Measurements from ENCODE around the gene DNAH9. TPM values are rescaled to one million over a fixed set of nuclear protein-coding genes. Genes with fewer than 3 reads are reported as not detected.
A peak's percentile ranks its signal among the peaks of the same experiment; 100 is the strongest.

DNAH9 gene
- total RNA-seq, 1 experiment from 2014 or later = 0.97 TPM

- Histone ChIP-seq H3K36me3 (replicated peaks; ENCODE audit: control insufficient read depth, insufficient read depth, low read length) (no peaks in the 10 kb centered on the region), H3K27me3 (ENCODE audit: control insufficient read depth, insufficient read depth, low read length) (no peaks in the 10 kb centered on the region), H3K4me3 (ENCODE audit: insufficient read depth, low read depth, low read length) (no peak overlapping the region)
- no peak for DNase-seq
Measured at GRCh38 chr17:11628831-11629230, 30.6 kb downstream of the DNAH9 start.

- Histone ChIP-seq H3K4me3 (ENCODE audit: insufficient read depth, low read depth, low read length) (no peak overlapping the region), H3K27me3 (ENCODE audit: control insufficient read depth, insufficient read depth, low read length) (no peaks in the 10 kb centered on the region), H3K36me3 (replicated peaks; ENCODE audit: control insufficient read depth, insufficient read depth, low read length) (no peaks in the 10 kb centered on the region)
- DNase-seq = no peak
Measured at GRCh38 chr17:11636771-11637170, 38.5 kb downstream of the DNAH9 start.

DNA sequence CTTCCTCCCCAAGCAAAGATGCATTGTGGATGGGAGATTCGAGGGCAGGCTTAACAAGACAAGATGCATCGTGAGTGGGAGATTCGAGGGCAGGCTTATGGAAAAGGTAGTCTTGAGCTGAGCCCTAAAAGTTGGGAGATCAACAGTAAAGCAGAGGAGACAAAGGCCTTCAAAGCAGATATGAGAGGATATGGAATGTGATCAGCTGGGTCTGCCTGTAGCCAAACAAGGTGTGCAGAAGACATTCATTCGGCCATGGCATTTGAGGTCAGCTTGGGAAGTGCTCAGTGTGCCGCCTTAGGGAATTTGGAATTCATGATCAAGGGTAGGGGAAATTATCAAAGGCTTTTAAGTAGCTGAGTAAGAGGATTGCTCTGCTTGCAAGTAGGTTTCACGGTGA, 39.5 kb downstream of the DNAH9 start:
- Histone ChIP-seq H3K27me3 (ENCODE audit: control insufficient read depth, insufficient read depth, low read length) (no peaks in the 10 kb centered on the region), H3K36me3 (replicated peaks; ENCODE audit: control insufficient read depth, insufficient read depth, low read length) (no peaks in the 10 kb centered on the region), H3K4me3 (ENCODE audit: insufficient read depth, low read depth, low read length) (no peak overlapping the region)
- no peak for DNase-seq

DNA sequence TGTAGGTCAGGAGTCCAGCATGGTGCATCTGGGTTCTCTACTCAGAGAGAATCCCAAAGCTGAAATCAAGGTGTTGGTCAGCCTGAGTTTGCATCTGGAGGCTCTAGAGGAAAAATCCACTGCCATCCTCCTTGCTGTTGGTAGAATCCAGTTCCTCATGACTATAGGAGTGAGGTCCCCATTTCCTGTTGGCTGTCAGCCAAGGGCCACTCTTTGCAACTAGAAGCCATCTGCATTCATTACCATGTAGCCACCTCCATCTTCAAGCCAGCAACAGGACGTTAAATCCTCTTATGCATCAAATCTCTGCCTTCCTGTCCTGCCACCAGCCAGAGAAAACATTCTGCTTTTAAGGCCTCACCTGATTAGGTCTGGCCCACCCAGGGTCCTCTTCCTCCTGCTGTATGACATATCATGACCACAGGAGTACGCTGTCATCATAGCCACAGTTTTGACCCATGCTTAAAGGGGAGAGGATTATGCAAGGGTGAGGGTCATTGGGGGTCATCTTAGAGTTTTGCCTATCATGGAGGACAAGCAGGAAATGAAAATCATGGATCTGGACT, 40.5 kb downstream of the DNAH9 start:
- no peaks in the 10 kb centered on the region for H3K27me3 ChIP-seq (ENCODE audit: control insufficient read depth, insufficient read depth, low read length)
- no peak for DNase-seq
- no peaks in the 10 kb centered on the region for H3K36me3 ChIP-seq (replicated peaks; ENCODE audit: control insufficient read depth, insufficient read depth, low read length)

GRCh38 chr17:11639736-11640462, 41.6 kb downstream of the DNAH9 start:
- Histone ChIP-seq H3K27me3 (ENCODE audit: control insufficient read depth, insufficient read depth, low read length) (no peaks in the 10 kb centered on the region), H3K4me3 (ENCODE audit: insufficient read depth, low read depth, low read length) (no peak overlapping the region), H3K36me3 (replicated peaks; ENCODE audit: control insufficient read depth, insufficient read depth, low read length) (no peaks in the 10 kb centered on the region)
- DNase-seq = no peak

More for the DNA sequence above, 40.5 kb downstream of the DNAH9 start:
- no peak overlapping the region for H3K4me3 ChIP-seq (ENCODE audit: insufficient read depth, low read depth, low read length)

DNA sequence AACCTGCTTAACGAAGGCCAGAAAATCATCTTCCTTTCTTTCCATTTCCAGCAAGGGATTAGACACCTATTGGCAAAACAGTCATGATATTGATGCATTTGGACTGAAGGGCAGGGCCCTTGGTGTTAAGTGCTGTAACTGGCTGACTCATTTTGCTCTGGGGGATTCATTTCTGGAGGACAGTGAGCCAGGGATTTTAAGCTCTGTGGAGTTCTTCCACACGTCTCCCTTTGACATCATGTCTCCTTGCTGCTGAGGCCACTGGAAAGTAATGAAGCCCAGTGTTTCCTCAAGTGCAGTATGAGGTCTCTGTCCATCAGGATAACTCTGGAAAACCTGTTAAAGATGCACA, 42.2 kb downstream of the DNAH9 start:
- no peaks in the 10 kb centered on the region for H3K27me3 ChIP-seq (ENCODE audit: control insufficient read depth, insufficient read depth, low read length)
- DNase-seq = no peak
- H3K36me3 ChIP-seq (replicated peaks; ENCODE audit: control insufficient read depth, insufficient read depth, low read length) = no peaks in the 10 kb centered on the region
- no peak overlapping the region for H3K4me3 ChIP-seq (ENCODE audit: insufficient read depth, low read depth, low read length)

DNA sequence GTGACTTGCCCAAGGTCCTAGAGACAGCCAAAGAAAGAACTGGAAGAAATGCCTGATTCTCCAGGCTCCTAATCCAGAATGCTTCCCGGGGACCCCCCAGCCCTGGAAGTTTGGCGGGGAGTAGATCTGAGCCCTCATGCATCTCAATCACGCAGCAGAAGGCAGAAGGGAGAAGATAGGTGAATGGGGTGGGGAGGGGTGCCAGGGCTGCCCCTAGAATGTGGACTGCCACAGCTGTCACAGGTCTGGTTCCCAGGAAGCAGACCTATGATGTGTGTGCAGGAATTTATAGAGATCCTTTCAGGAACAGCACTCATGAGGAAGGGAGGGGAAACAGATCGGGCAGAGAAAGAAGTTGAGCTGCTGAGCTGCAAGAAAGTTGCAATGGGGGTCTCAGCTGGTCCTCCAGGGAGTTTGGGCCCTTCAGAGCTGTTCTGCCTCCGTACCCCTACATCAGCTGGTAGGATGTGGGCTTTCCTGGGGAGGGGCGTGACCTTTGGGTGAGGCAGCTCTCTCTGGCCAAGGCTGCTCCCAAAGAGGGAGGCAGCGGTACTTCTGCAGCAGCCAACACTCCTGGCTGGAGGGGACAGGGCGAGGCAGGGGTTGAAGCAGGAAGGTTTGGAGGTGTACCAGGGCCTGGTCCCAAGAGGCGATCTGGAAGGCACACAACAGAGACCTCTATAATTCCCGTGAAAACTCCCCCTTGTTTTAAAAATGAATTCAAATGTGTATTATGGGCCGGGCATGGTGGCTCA, 43.4 kb downstream of the DNAH9 start:
- Histone ChIP-seq H3K27me3 (ENCODE audit: control insufficient read depth, insufficient read depth, low read length) (no peaks in the 10 kb centered on the region), H3K36me3 (replicated peaks; ENCODE audit: control insufficient read depth, insufficient read depth, low read length) (no peaks in the 10 kb centered on the region), H3K4me3 (ENCODE audit: insufficient read depth, low read depth, low read length) (no peak overlapping the region)
- no peak for DNase-seq

DNA sequence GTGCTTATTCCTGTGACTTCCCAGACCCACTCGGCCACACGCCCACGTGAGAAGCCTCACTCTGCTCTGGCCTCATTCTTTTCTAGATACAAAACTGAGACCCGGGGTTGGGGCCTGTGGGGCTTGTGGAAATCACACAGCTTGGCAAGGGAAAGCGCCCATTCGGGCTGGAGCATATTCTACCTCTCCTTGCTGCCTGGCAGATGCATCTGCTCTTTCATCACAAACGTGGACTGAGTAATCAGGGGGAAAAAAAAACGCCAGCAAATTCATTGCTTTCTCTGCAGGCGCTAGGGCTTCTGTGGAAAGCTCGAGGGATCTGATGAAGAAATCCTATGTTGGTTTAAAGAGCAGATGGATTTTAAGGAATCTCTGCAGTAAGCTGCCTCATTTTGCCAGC, 44.4 kb downstream of the DNAH9 start:
- DNase-seq = no peak
- no peaks in the 10 kb centered on the region for H3K27me3 ChIP-seq (ENCODE audit: control insufficient read depth, insufficient read depth, low read length)
- H3K4me3 ChIP-seq (ENCODE audit: insufficient read depth, low read depth, low read length) = no peak overlapping the region
- no peaks in the 10 kb centered on the region for H3K36me3 ChIP-seq (replicated peaks; ENCODE audit: control insufficient read depth, insufficient read depth, low read length)

GRCh38 chr17:11643851-11644250, 45.6 kb downstream of the DNAH9 start:
- H3K4me3 ChIP-seq (ENCODE audit: insufficient read depth, low read depth, low read length) = no peak overlapping the region
- DNase-seq = no peak
- H3K27me3 ChIP-seq (ENCODE audit: control insufficient read depth, insufficient read depth, low read length) = no peaks in the 10 kb centered on the region
- H3K36me3 ChIP-seq (replicated peaks; ENCODE audit: control insufficient read depth, insufficient read depth, low read length) = no peaks in the 10 kb centered on the region

GRCh38 chr17:11644265-11645212, 46.3 kb downstream of the DNAH9 start:
- peak; percentile 73 for DNase-seq

GRCh38 chr17:11645426-11645825, 47.2 kb downstream of the DNAH9 start:
- Histone ChIP-seq H3K36me3 (replicated peaks; ENCODE audit: control insufficient read depth, insufficient read depth, low read length) (no peaks in the 10 kb centered on the region), H3K27me3 (ENCODE audit: control insufficient read depth, insufficient read depth, low read length) (no peaks in the 10 kb centered on the region), H3K4me3 (ENCODE audit: insufficient read depth, low read depth, low read length) (no peak overlapping the region)
- no peak for DNase-seq

More at GRCh38 chr17:11644265-11645212, 46.3 kb downstream of the DNAH9 start:
- Histone ChIP-seq H3K4me3 (ENCODE audit: insufficient read depth, low read depth, low read length) (no peak overlapping the region), H3K27me3 (ENCODE audit: control insufficient read depth, insufficient read depth, low read length) (no peaks in the 10 kb centered on the region), H3K36me3 (replicated peaks; ENCODE audit: control insufficient read depth, insufficient read depth, low read length) (no peaks in the 10 kb centered on the region)

DNA sequence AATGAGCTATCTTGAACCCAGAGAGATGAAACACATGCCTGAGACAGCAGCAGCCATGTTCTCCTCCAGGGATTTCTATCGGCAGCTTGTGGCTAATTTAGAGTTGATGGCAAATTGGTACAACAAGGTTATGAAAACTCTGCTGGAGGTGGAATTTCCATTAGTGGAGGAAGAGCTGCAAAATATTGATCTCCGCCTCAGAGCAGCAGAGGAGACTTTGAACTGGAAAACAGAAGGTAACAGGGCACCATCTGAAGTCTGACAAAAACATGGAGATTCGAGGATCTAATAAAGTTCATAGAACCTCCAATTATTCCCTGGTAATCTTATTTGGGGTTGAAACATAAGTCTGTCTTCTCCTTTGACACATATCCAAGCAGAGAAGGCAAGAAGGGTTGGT, 52.8 kb downstream of the DNAH9 start:
- H3K36me3 ChIP-seq (replicated peaks; ENCODE audit: control insufficient read depth, insufficient read depth, low read length) = no peaks in the 10 kb centered on the region
- no peak for DNase-seq
- H3K4me3 ChIP-seq (ENCODE audit: insufficient read depth, low read depth, low read length) = no peak overlapping the region
- no peaks in the 10 kb centered on the region for H3K27me3 ChIP-seq (ENCODE audit: control insufficient read depth, insufficient read depth, low read length)

DNA sequence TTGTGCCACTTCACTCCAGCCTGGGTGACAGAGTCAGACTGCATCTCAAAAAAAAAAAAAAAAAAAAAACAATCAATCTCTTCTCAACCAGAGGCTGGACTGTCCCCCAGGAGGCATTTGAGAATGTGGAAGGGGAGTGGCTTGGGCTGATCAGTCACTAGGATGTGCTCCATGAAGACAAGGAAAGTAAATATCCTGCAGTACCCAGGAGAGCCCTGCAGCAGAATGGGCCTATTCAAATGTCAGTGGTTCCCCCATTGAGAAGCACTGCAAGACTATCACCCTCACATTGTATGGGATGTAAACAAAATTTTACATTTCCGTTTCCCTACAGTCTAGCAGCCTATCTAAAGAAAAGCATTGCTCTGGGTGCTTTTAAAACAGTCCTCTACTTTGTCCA, 70.3 kb downstream of the DNAH9 start:
- DNase-seq = peak; percentile 43
- H3K4me3 ChIP-seq (ENCODE audit: insufficient read depth, low read depth, low read length) = no peak overlapping the region

GRCh38 chr17:11671126-11671525, 72.9 kb downstream of the DNAH9 start:
- Histone ChIP-seq H3K36me3 (replicated peaks; ENCODE audit: control insufficient read depth, insufficient read depth, low read length) (no peaks in the 10 kb centered on the region), H3K27me3 (ENCODE audit: control insufficient read depth, insufficient read depth, low read length) (no peaks in the 10 kb centered on the region), H3K4me3 (ENCODE audit: insufficient read depth, low read depth, low read length) (no peak overlapping the region)
- no peak for DNase-seq

More for the DNA sequence above, 70.3 kb downstream of the DNAH9 start:
- Histone ChIP-seq H3K27me3 (ENCODE audit: control insufficient read depth, insufficient read depth, low read length) (no peaks in the 10 kb centered on the region), H3K36me3 (replicated peaks; ENCODE audit: control insufficient read depth, insufficient read depth, low read length) (no peaks in the 10 kb centered on the region)
